ENCODE measurements around the gene EFHD1. TPM values are rescaled to one million over a fixed set of nuclear protein-coding genes. Genes with fewer than 3 reads are reported as not detected.

The EFHD1 gene
- total RNA-seq, 1 donor from 2014 or later = 15.7 TPM

GRCh38 chr2:232675381-232675780 is 42.0 kb downstream of the EFHD1 start:
- H3K9ac ChIP-seq (ENCODE audit: low read length) = no peak overlapping the region
- Mint-ChIP-seq H3K27ac (ENCODE audit: unreplicated experiment) (no peak overlapping the region), H3K27me3 (ENCODE audit: low read depth, unreplicated experiment) (peaks cover 2% of the 10 kb centered on the region), H3K4me3 (ENCODE audit: unreplicated experiment) (no peak overlapping the region), H3K36me3 (ENCODE audit: low read depth, unreplicated experiment) (peaks cover 12% of the 10 kb centered on the region), H3K4me1 (ENCODE audit: low read depth, unreplicated experiment) (no peaks in the 10 kb centered on the region), H3K9me3 (ENCODE audit: unreplicated experiment) (peaks cover 2% of the 10 kb centered on the region)
- TF ChIP-seq CTCF (IDR thresholded peaks at IDR 0.05; ENCODE audit: insufficient read depth, low read depth, low read length) = no peak
- TF ChIP-seq EZH2 (IDR thresholded peaks at IDR 0.05; ENCODE audit: insufficient read depth, low read length) = no peak
- no peaks in the 10 kb centered on the region for H3K4me1 ChIP-seq (ENCODE audit: insufficient read depth, low read length)
- no peaks in the 10 kb centered on the region for H3K79me2 ChIP-seq (ENCODE audit: insufficient read depth, low read length)
- H3K27me3 ChIP-seq (ENCODE audit: insufficient read depth, low read length) = no peaks in the 10 kb centered on the region
- H3K4me3 ChIP-seq (ENCODE audit: insufficient read depth, low read depth, low read length) = no peak overlapping the region
- H3K36me3 ChIP-seq (ENCODE audit: insufficient read depth, low read length) = no peaks in the 10 kb centered on the region
- no peak overlapping the region for H3K4me2 ChIP-seq (ENCODE audit: low read length)
- no peaks in the 10 kb centered on the region for H4K20me1 ChIP-seq (ENCODE audit: insufficient read depth, low read length)
- H2AFZ ChIP-seq (ENCODE audit: low read depth, low read length) = no peak overlapping the region
- no peaks in the 10 kb centered on the region for H3K9me3 ChIP-seq (ENCODE audit: insufficient read depth, low read depth, low read length)
- H3K27ac ChIP-seq (ENCODE audit: low read depth, low read length) = no peak overlapping the region
- FAIRE-seq (no peak), DNase-seq (ENCODE audit: low read depth) (no peak)

- H3K9me3 ChIP-seq (ENCODE audit: insufficient read depth, low read depth, low read length) = no peaks in the 10 kb centered on the region
- H3K27me3 ChIP-seq (ENCODE audit: insufficient read depth, low read length) = peaks cover 2% of the 10 kb centered on the region
- H3K79me2 ChIP-seq (ENCODE audit: insufficient read depth, low read length) = no peaks in the 10 kb centered on the region
- no peaks in the 10 kb centered on the region for H3K36me3 ChIP-seq (ENCODE audit: insufficient read depth, low read length)
- no peak overlapping the region for H3K4me3 ChIP-seq (ENCODE audit: insufficient read depth, low read depth, low read length)
- H3K9me3 Mint-ChIP-seq (ENCODE audit: unreplicated experiment) = peaks cover 2% of the 10 kb centered on the region
- FAIRE-seq (no peak), DNase-seq (ENCODE audit: low read depth) (no peak)
- H4K20me1 ChIP-seq (ENCODE audit: insufficient read depth, low read length) = no peaks in the 10 kb centered on the region
- no peak overlapping the region for H3K9ac ChIP-seq (ENCODE audit: low read length)
- H3K4me1 Mint-ChIP-seq (ENCODE audit: low read depth, unreplicated experiment) = no peaks in the 10 kb centered on the region
- H3K27ac ChIP-seq (ENCODE audit: low read depth, low read length) = no peak overlapping the region
- H3K36me3 Mint-ChIP-seq (ENCODE audit: low read depth, unreplicated experiment) = peaks cover 11% of the 10 kb centered on the region
- H3K27me3 Mint-ChIP-seq (ENCODE audit: low read depth, unreplicated experiment) = peaks cover 15% of the 10 kb centered on the region
- TF ChIP-seq CTCF (IDR thresholded peaks at IDR 0.05; ENCODE audit: insufficient read depth, low read depth, low read length) (no peak), EZH2 (IDR thresholded peaks at IDR 0.05; ENCODE audit: insufficient read depth, low read length) (no peak)
- H3K27ac Mint-ChIP-seq (ENCODE audit: unreplicated experiment) = no peak overlapping the region
- H2AFZ ChIP-seq (ENCODE audit: low read depth, low read length) = no peak overlapping the region
- H3K4me1 ChIP-seq (ENCODE audit: insufficient read depth, low read length) = no peaks in the 10 kb centered on the region
- no peak overlapping the region for H3K4me3 Mint-ChIP-seq (ENCODE audit: unreplicated experiment)
- H3K4me2 ChIP-seq (ENCODE audit: low read length) = no peak overlapping the region
These were observed 46.6 kb downstream of the EFHD1 start for GRCh38 chr2:232680006-232680405.

GRCh38 chr2:232681527-232681926 is 48.1 kb downstream of the EFHD1 start:
- no peak overlapping the region for H3K4me3 Mint-ChIP-seq (ENCODE audit: unreplicated experiment)
- no peak for TF ChIP-seq CTCF (IDR thresholded peaks at IDR 0.05; ENCODE audit: insufficient read depth, low read depth, low read length)
- no peak for TF ChIP-seq EZH2 (IDR thresholded peaks at IDR 0.05; ENCODE audit: insufficient read depth, low read length)
- Histone ChIP-seq H3K27me3 (ENCODE audit: insufficient read depth, low read length) (peaks cover 2% of the 10 kb centered on the region), H3K9ac (ENCODE audit: low read length) (no peak overlapping the region), H3K79me2 (ENCODE audit: insufficient read depth, low read length) (no peaks in the 10 kb centered on the region), H3K4me1 (ENCODE audit: insufficient read depth, low read length) (no peaks in the 10 kb centered on the region), H3K4me3 (ENCODE audit: insufficient read depth, low read depth, low read length) (no peak overlapping the region), H3K27ac (ENCODE audit: low read depth, low read length) (no peak overlapping the region), H3K9me3 (ENCODE audit: insufficient read depth, low read depth, low read length) (no peaks in the 10 kb centered on the region), H3K36me3 (ENCODE audit: insufficient read depth, low read length) (no peaks in the 10 kb centered on the region), H3K4me2 (ENCODE audit: low read length) (no peak overlapping the region), H4K20me1 (ENCODE audit: insufficient read depth, low read length) (no peaks in the 10 kb centered on the region), H2AFZ (ENCODE audit: low read depth, low read length) (no peak overlapping the region)
- peaks cover 15% of the 10 kb centered on the region for H3K27me3 Mint-ChIP-seq (ENCODE audit: low read depth, unreplicated experiment)
- no peak for DNase-seq (ENCODE audit: low read depth)
- no peak overlapping the region for H3K27ac Mint-ChIP-seq (ENCODE audit: unreplicated experiment)
- H3K9me3 Mint-ChIP-seq (ENCODE audit: unreplicated experiment) = no peaks in the 10 kb centered on the region
- H3K4me1 Mint-ChIP-seq (ENCODE audit: low read depth, unreplicated experiment) = no peaks in the 10 kb centered on the region
- FAIRE-seq = no peak
- peaks cover 7% of the 10 kb centered on the region for H3K36me3 Mint-ChIP-seq (ENCODE audit: low read depth, unreplicated experiment)

Data from astrocyte (in vitro differentiated cells and primary cell).